ENCODE results near the gene SLC12A7. TPM values are rescaled to one million over a fixed set of nuclear protein-coding genes. Genes with fewer than 3 reads are reported as not detected.

Gene SLC12A7
- total RNA-seq, 2 experiments from 2014 or later, result 0.06 TPM; not detected in 1

GRCh38 chr5:1125030-1125357, 13.1 kb upstream of the SLC12A7 start:
- H3K36me3 ChIP-seq (ENCODE audit: insufficient read depth, low read length), result no peaks in the 10 kb centered on the region
- TF ChIP-seq CTCF (conservative IDR thresholded peaks at IDR 0.05; ENCODE audit: low read length), result no peak
- no peak for TF ChIP-seq EZH2phosphoT487 (IDR thresholded peaks at IDR 0.05; ENCODE audit: borderline replicate concordance, low read depth, low read length)
- H3K79me2 ChIP-seq (ENCODE audit: insufficient read depth, low read depth, low read length), result no peaks in the 10 kb centered on the region
- no peak overlapping the region for H3K4me2 ChIP-seq (ENCODE audit: low read length)
- H3K27ac ChIP-seq (ENCODE audit: low read depth, low read length, poor library complexity, severe bottlenecking), result no peak overlapping the region
- no peak overlapping the region for H3K4me3 ChIP-seq (ENCODE audit: low read depth, low read length, poor library complexity, severe bottlenecking)
- POLR2A ChIA-PET, result interaction anchor here (1.2 kb wide), 1 partner anchor 16 kb away, joined by 3 read pairs; no protein-coding TSS in a partner anchor
- H4K20me1 ChIP-seq (ENCODE audit: insufficient read depth, low read length), result no peaks in the 10 kb centered on the region
- no peaks in the 10 kb centered on the region for H3K9me3 ChIP-seq (ENCODE audit: low read length)
- no peak for DNase-seq (ENCODE audit: low spot score)
- no TSS peak for BruUV-seq (replicated peaks)
- no peak overlapping the region for H2AFZ ChIP-seq (ENCODE audit: low read length)
- CTCF ChIA-PET (ENCODE audit: unreplicated experiment), result no interaction called here
- H3K4me1 ChIP-seq (ENCODE audit: insufficient read depth, low read length, poor library complexity, severe bottlenecking), result peaks cover 1% of the 10 kb centered on the region
- no peaks in the 10 kb centered on the region for H3K9me2 ChIP-seq (ENCODE audit: insufficient read depth, low read length)
- intact Hi-C loops (cut with micrococcal nuclease; ENCODE audit: unreplicated experiment), result no loop called here

GRCh38 chr5:1124205-1125029, 12.6 kb upstream of the SLC12A7 start:
- no peaks in the 10 kb centered on the region for H3K79me2 ChIP-seq (ENCODE audit: insufficient read depth, low read depth, low read length)
- intact Hi-C loops (cut with micrococcal nuclease; ENCODE audit: unreplicated experiment), result no loop called here
- no peaks in the 10 kb centered on the region for H3K9me2 ChIP-seq (ENCODE audit: insufficient read depth, low read length)
- no peak overlapping the region for H3K4me2 ChIP-seq (ENCODE audit: low read length)
- H3K36me3 ChIP-seq (ENCODE audit: insufficient read depth, low read length), result no peaks in the 10 kb centered on the region
- H4K20me1 ChIP-seq (ENCODE audit: insufficient read depth, low read length), result no peaks in the 10 kb centered on the region
- H3K4me1 ChIP-seq (ENCODE audit: insufficient read depth, low read length, poor library complexity, severe bottlenecking), result no peaks in the 10 kb centered on the region
- H2AFZ ChIP-seq (ENCODE audit: low read length), result no peak overlapping the region
- BruUV-seq (replicated peaks), result no TSS peak
- H3K9me3 ChIP-seq (ENCODE audit: low read length), result no peaks in the 10 kb centered on the region
- TF ChIP-seq EZH2phosphoT487 (IDR thresholded peaks at IDR 0.05; ENCODE audit: borderline replicate concordance, low read depth, low read length) (no peak), CTCF (conservative IDR thresholded peaks at IDR 0.05; ENCODE audit: low read length) (no peak)
- H3K27ac ChIP-seq (ENCODE audit: low read depth, low read length, poor library complexity, severe bottlenecking), result no peak overlapping the region
- ChIA-PET CTCF (ENCODE audit: unreplicated experiment) (no interaction called here), POLR2A (interaction anchor here (1.2 kb wide), 1 partner anchor 17 kb away, joined by 3 read pairs; no protein-coding TSS in a partner anchor)
- DNase-seq (ENCODE audit: low spot score), result no peak
- no peak overlapping the region for H3K4me3 ChIP-seq (ENCODE audit: low read depth, low read length, poor library complexity, severe bottlenecking)
